Activated naive CD8-positive, alpha-beta T cell treated with anti-CD3 and anti-CD28 coated beads, Interleukin-2, amount 10 ng/mL, durations not matched to agents 7 days and 5 days (primary cell): ENCODE data around the gene CORO6. TPM values are rescaled to one million over a fixed set of nuclear protein-coding genes. Genes with fewer than 3 reads are reported as not detected.

Source experiments
- ATAC-seq: fragments of 150-1000 bp; cut with Tn5 transposase; one replicate; pipeline ENCODE4 v1.10.0; 2021; ENCODE audit warnings: low read depth, moderate library complexity
- POLR2A ChIA-PET: fragments of 350-600 bp; sonication (Branson Sonifier 250); formaldehyde crosslinking; loops from one replicate; lab custom pipeline; 2021; ENCODE audit warnings: antibody characterized with exemption; lab: Charles Lee
- DNase-seq: peaks from one replicate; pipeline ENCODE4 v3.0.0; 2021
- H3K27ac Mint-ChIP-seq: one replicate; pipeline ENCODE4 v1.8.0; 2022; ENCODE audit warnings: mild to moderate bottlenecking, mixed read lengths
- H3K27me3 Mint-ChIP-seq: one replicate; pipeline ENCODE4 v1.8.0; 2022; ENCODE audit warnings: mild to moderate bottlenecking, moderate library complexity, mixed read lengths
- H3K36me3 Mint-ChIP-seq: one replicate; pipeline ENCODE4 v1.8.0; 2021; ENCODE audit warnings: mild to moderate bottlenecking, mixed read lengths
- H3K4me1 Mint-ChIP-seq: one replicate; pipeline ENCODE4 v1.8.0; 2021; ENCODE audit warnings: mixed read lengths
- H3K4me3 Mint-ChIP-seq: one replicate; pipeline ENCODE4 v1.8.0; 2022; ENCODE audit warnings: mild to moderate bottlenecking, moderate library complexity, mixed read lengths
- H3K9me3 Mint-ChIP-seq: one replicate; pipeline ENCODE4 v1.8.0; 2021; ENCODE audit warnings: mixed read lengths
- total RNA-seq, 2 experiments: library from RNA; stranded (reverse); gene quantifications; one replicate each; pipeline ENCODE4 v1.2.3, GENCODE V29; 2021

CORO6 gene
- total RNA-seq, 2 experiments from 2014 or later = 8.2 to 9.0 TPM

DNA sequence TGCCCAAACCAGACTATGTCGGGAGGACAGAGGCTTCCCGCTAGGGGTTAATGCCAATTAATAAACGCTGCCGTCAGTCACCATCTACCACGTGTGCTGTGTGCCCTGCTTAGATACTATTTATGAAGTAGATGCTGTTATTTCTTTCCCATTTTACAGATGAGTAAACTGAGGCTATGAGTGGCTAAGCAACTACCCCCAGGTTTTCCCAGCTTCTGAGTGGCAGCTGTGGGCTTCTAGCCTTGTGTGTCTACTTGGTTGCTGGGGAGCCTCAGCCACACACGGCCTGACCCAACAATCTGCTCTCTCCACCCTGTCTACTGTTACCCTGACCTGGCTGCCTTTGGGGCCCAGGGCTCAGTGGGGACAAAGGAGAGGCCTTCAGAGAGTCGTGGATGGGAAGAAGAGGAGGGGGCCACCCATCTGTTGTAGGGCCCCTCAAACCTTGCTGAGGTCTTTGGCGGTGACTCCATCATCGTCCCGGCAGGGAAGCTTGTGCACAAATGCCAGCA lies 40.4 kb downstream of the CORO6 start:
- no peaks in the 10 kb centered on the region for H3K9me3 Mint-ChIP-seq
- POLR2A ChIA-PET = interaction anchor here (1.0 to 1.9 kb wide), 4 partner anchors 13 to 35 kb away, joined by 3 to 7 read pairs (median 6); partner anchors contain the start of gene TP53I13
- peaks cover 30% of the 10 kb centered on the region for H3K4me1 Mint-ChIP-seq
- H3K36me3 Mint-ChIP-seq = peaks cover 8% of the 10 kb centered on the region
- ATAC-seq (no peak), DNase-seq (no peak)
- no peak overlapping the region for H3K4me3 Mint-ChIP-seq
- H3K27ac Mint-ChIP-seq = no peak overlapping the region
- no peaks in the 10 kb centered on the region for H3K27me3 Mint-ChIP-seq

GRCh38 chr17:29581583-29582253 lies 41.0 kb downstream of the CORO6 start:
- Mint-ChIP-seq H3K27me3 (no peaks in the 10 kb centered on the region), H3K9me3 (no peaks in the 10 kb centered on the region), H3K4me3 (no peak overlapping the region), H3K27ac (no peak overlapping the region), H3K4me1 (peaks cover 25% of the 10 kb centered on the region), H3K36me3 (peaks cover 8% of the 10 kb centered on the region)
- no peak for DNase-seq
- POLR2A ChIA-PET = interaction anchor here (1.0 to 1.9 kb wide), 6 partner anchors 9 to 36 kb away, joined by 3 to 7 read pairs (median 6); partner anchors contain the start of genes ABHD15 and TP53I13
- ATAC-seq = no peak

GRCh38 chr17:29579866-29580771 lies 42.6 kb downstream of the CORO6 start:
- peak overlapping the region; percentile 79 for H3K27ac Mint-ChIP-seq
- H3K36me3 Mint-ChIP-seq = peaks cover 10% of the 10 kb centered on the region
- no peaks in the 10 kb centered on the region for H3K9me3 Mint-ChIP-seq
- no peaks in the 10 kb centered on the region for H3K27me3 Mint-ChIP-seq
- no peak overlapping the region for H3K4me3 Mint-ChIP-seq
- peaks cover 13% of the 10 kb centered on the region for H3K4me1 Mint-ChIP-seq
- ATAC-seq = peak; percentile 93
- POLR2A ChIA-PET = interaction anchor here (1.6 to 1.9 kb wide), 5 partner anchors 10 to 37 kb away, joined by 4 to 7 read pairs (median 6); partner anchors contain the start of gene ABHD15
- DNase-seq = peak; percentile 89

GRCh38 chr17:29578626-29579485 lies 43.9 kb downstream of the CORO6 start:
- peaks cover 6% of the 10 kb centered on the region for H3K4me1 Mint-ChIP-seq
- H3K9me3 Mint-ChIP-seq = no peaks in the 10 kb centered on the region
- no peak overlapping the region for H3K4me3 Mint-ChIP-seq
- POLR2A ChIA-PET = interaction anchor here (1.9 kb wide), 1 partner anchor 38 kb away, joined by 5 read pairs; no protein-coding TSS in a partner anchor
- no peaks in the 10 kb centered on the region for H3K27me3 Mint-ChIP-seq
- DNase-seq = no peak
- peaks cover 12% of the 10 kb centered on the region for H3K36me3 Mint-ChIP-seq
- peak overlapping the region; percentile 5 for H3K27ac Mint-ChIP-seq
- ATAC-seq = no peak

- peaks cover 11% of the 10 kb centered on the region for H3K36me3 Mint-ChIP-seq
- no peak overlapping the region for H3K27ac Mint-ChIP-seq
- H3K27me3 Mint-ChIP-seq = no peaks in the 10 kb centered on the region
- peaks cover 5% of the 10 kb centered on the region for H3K4me1 Mint-ChIP-seq
- ATAC-seq (no peak), DNase-seq (no peak)
- H3K4me3 Mint-ChIP-seq = no peak overlapping the region
- POLR2A ChIA-PET = interaction anchor here (0.6 to 1.9 kb wide), 2 partner anchors 36 to 39 kb away, joined by 3 to 5 read pairs; no protein-coding TSS in a partner anchor
- no peaks in the 10 kb centered on the region for H3K9me3 Mint-ChIP-seq
These were observed 45.1 kb downstream of the CORO6 start for GRCh38 chr17:29577385-29578211.

- Mint-ChIP-seq H3K27ac (no peak overlapping the region), H3K9me3 (no peaks in the 10 kb centered on the region), H3K36me3 (peaks cover 8% of the 10 kb centered on the region)
These were observed 45.7 kb downstream of the CORO6 start for GRCh38 chr17:29577001-29577370.

GRCh38 chr17:29576214-29577000 lies 46.3 kb downstream of the CORO6 start:
- Mint-ChIP-seq H3K36me3 (peaks cover 8% of the 10 kb centered on the region), H3K4me3 (no peak overlapping the region), H3K9me3 (no peaks in the 10 kb centered on the region), H3K27me3 (no peaks in the 10 kb centered on the region), H3K27ac (no peak overlapping the region), H3K4me1 (peaks cover 5% of the 10 kb centered on the region)
- POLR2A ChIA-PET = interaction anchor here (0.5 to 1.6 kb wide), 7 partner anchors 9 to 38 kb away, joined by 3 to 4 read pairs (median 3); partner anchors contain the start of genes ABHD15 and ANKRD13B
- ATAC-seq (no peak), DNase-seq (no peak)

More at GRCh38 chr17:29577001-29577370, 45.7 kb downstream of the CORO6 start:
- POLR2A ChIA-PET = interaction anchor here (0.6 to 1.6 kb wide), 4 partner anchors 10 to 37 kb away, joined by 3 to 4 read pairs (median 4); partner anchors contain the start of gene ABHD15
- ATAC-seq (no peak), DNase-seq (no peak)
- no peaks in the 10 kb centered on the region for H3K27me3 Mint-ChIP-seq
- no peak overlapping the region for H3K4me3 Mint-ChIP-seq
- H3K4me1 Mint-ChIP-seq = peaks cover 5% of the 10 kb centered on the region

DNA sequence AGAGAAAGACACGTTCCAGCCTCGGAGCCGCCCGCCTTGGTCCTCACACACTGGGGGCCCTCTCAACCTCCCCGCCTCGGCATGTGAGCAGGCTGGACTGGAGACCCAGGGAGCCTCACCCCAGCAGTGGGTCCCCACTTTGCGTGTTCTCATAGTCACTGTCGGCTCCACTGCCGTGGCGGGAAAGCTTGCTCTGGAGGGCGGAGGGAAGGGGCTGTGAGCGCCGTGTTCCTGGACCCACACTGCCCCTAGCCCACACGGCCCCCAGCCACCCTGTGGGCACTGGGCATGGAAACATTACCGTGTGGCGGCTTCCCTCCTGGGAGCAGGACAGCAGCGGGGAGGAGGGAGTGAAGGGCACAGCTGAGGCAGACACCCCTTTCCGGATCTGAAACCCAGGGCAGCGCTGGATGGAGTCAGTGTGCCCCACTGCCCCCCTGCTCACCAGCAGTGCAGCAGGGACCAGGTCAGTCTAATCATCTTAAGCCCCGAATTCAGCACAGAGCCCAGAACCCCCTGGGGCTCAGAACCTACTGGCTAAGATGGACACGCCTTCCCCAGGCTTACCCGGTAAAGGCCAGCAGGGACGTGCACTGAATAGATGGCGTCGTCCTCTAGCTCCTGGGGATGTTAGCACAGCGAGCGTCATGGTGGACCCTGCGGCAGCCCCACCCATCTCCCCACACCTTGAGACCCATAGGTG lies 47.0 kb downstream of the CORO6 start:
- no peaks in the 10 kb centered on the region for H3K9me3 Mint-ChIP-seq
- no peak for ATAC-seq
- no peaks in the 10 kb centered on the region for H3K27me3 Mint-ChIP-seq
- no peak for DNase-seq
- peaks cover 7% of the 10 kb centered on the region for H3K4me1 Mint-ChIP-seq
- POLR2A ChIA-PET = interaction anchor here (0.5 to 1.6 kb wide), 5 partner anchors 9 to 38 kb away, joined by 3 to 4 read pairs (median 3); partner anchors contain the start of genes ABHD15 and ANKRD13B
- peaks cover 10% of the 10 kb centered on the region for H3K36me3 Mint-ChIP-seq
- H3K27ac Mint-ChIP-seq = no peak overlapping the region
- no peak overlapping the region for H3K4me3 Mint-ChIP-seq

- Mint-ChIP-seq H3K27ac (no peak overlapping the region), H3K4me3 (no peak overlapping the region), H3K9me3 (no peaks in the 10 kb centered on the region), H3K27me3 (no peaks in the 10 kb centered on the region), H3K36me3 (peaks cover 11% of the 10 kb centered on the region), H3K4me1 (peaks cover 6% of the 10 kb centered on the region)
- POLR2A ChIA-PET = interaction anchor here (1.3 kb wide), 1 partner anchor 13 kb away, joined by 5 read pairs; no protein-coding TSS in a partner anchor
- peak; percentile 27 for DNase-seq
- ATAC-seq = no peak
These were observed 47.8 kb downstream of the CORO6 start for GRCh38 chr17:29574732-29575510.
